ENCODE results near the gene C11orf91.

DNA sequence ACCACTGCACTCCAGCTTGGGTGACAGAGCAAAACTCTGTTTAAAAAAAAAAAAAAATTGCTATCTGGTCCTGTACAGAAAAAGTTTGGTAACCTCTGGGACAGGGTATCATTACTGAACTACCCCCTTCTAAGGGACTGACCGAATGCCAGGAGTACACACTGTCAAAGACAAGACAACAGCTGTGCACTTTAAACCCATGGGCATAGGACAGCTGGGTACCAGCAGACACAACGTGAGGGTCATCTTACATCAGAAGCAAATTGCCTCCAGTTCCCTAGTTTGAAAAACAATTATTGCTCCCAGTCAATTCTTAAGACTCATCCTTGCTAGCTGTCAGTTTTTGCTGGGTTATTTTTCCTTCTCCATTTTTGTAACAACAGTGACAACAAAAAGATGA lies 17.8 kb upstream of the C11orf91 start:
- TF ChIP-seq CTCF (conservative IDR thresholded peaks at IDR 0.05; ENCODE audit: low read depth, low read length) (no peak), RAD21 (IDR thresholded peaks at IDR 0.05; ENCODE audit: low read length) (no peak), RCOR1 (IDR thresholded peaks at IDR 0.05; ENCODE audit: insufficient replicate concordance, low read length) (no peak)

Data from IMR-90 (cell line).